Measurements from ENCODE around the gene TANC1.

TANC1 gene

DNA sequence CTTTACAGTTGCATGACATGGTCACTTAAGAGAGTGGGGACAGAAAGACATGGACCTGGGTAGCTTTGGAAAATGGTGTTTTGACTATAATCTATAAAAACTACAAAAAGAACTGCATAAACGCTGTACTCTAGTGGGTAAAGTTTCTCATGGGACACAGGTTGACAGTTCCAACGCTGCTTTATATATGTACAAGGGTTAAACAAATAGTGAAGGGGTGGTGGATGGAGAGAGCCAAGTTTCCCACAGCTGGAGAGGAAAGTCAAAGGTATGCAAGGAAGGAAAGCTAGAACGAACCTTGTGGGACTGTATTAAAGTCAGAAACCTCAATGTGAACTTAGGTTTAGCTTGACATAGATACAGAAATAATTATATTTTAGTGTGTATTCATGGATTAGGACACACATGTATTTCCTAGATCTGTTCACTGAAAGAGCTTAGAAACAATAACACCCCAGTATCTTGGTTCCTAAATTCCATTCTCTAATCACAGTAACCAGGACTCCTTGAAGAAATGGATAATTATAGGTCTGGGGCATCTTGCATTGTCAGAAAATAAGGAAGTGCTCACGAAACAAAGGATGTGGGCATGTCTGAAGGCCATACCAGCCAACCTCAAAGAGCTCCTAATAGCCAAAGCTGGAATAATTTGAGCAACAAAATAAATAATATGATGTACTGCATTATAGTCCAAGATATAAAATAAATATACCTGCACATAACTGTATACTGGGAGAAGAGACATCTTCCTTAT, 28.8 kb downstream of the TANC1 start:
- TF ChIP-seq, protein P1, sequence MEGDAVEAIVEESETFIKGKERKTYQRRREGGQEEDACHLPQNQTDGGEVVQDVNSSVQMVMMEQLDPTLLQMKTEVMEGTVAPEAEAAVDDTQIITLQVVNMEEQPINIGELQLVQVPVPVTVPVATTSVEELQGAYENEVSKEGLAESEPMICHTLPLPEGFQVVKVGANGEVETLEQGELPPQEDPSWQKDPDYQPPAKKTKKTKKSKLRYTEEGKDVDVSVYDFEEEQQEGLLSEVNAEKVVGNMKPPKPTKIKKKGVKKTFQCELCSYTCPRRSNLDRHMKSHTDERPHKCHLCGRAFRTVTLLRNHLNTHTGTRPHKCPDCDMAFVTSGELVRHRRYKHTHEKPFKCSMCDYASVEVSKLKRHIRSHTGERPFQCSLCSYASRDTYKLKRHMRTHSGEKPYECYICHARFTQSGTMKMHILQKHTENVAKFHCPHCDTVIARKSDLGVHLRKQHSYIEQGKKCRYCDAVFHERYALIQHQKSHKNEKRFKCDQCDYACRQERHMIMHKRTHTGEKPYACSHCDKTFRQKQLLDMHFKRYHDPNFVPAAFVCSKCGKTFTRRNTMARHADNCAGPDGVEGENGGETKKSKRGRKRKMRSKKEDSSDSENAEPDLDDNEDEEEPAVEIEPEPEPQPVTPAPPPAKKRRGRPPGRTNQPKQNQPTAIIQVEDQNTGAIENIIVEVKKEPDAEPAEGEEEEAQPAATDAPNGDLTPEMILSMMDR (IDR thresholded peaks at IDR 0.05; ENCODE audit: extremely low read depth, insufficient read depth, missing control alignments) = no peak
- in situ Hi-C loops (cut with MboI; ENCODE audit: low pct_unique_long_range_greater_than_20kb, low sequenced_read_pairs, unreplicated experiment) = no loop called here
- DNase-seq (ENCODE audit: low spot score) = no peak

DNA sequence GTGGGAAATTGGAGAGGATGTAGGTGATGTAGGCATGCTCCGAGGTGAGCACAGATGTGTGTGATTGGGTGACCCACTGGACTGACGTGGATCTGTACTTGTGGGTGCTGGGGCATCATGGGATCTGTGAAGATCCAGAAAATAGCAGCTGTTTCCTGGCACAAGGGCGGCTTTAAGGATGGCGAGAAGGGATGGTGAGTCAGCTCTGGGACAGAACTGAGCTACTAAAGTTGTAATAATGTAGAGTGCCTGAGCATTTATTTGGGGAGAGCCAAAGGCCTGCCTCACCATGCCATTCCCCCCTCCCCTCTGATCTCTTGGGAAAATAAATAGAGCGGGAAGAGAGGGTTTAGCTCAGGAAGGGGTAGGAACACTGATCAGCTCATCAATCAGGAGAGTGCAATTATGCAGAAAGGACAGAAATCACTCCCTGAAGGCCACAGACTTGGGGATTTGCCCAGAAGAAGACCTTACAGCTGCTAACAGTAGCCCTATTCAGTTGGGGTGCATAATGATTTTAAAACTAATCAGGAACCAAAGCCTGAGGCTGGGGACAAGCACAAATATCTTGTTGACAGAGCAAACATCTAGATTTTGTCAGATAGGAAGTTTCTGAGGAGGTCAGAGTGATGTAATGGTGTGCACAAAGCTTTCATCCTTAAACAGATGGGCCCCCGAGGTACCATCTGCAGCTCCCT, 30.3 kb downstream of the TANC1 start:
- in situ Hi-C loops (cut with MboI; ENCODE audit: low pct_unique_long_range_greater_than_20kb, low sequenced_read_pairs, unreplicated experiment) = no loop called here
- TF ChIP-seq, protein P1 (IDR thresholded peaks at IDR 0.05; ENCODE audit: extremely low read depth, insufficient read depth, missing control alignments) = no peak
- DNase-seq (ENCODE audit: low spot score) = no peak

DNA sequence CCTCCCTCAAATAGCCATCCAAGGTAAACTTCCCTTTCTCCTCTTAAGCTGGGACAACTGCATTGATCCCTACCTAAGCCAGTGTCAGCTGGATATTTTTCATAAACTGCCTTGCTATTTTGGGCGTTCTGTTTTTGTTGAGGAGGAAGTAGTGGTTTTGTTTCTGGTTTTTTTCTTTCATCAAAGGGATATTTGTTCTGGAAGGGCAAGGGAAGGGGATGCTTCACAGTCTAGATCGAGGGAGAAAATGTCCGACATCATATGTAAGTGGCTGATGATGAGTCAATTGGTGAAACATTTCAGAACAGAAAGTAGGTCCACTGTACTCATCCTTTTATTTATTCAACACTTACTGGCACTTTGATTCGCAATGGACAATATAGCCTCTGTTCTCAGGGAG, 31.0 kb downstream of the TANC1 start:
- no peak for DNase-seq (ENCODE audit: low spot score)
- TF ChIP-seq, protein P1 (IDR thresholded peaks at IDR 0.05; ENCODE audit: extremely low read depth, insufficient read depth, missing control alignments) = no peak
- in situ Hi-C loops (cut with MboI; ENCODE audit: low pct_unique_long_range_greater_than_20kb, low sequenced_read_pairs, unreplicated experiment) = no loop called here

DNA sequence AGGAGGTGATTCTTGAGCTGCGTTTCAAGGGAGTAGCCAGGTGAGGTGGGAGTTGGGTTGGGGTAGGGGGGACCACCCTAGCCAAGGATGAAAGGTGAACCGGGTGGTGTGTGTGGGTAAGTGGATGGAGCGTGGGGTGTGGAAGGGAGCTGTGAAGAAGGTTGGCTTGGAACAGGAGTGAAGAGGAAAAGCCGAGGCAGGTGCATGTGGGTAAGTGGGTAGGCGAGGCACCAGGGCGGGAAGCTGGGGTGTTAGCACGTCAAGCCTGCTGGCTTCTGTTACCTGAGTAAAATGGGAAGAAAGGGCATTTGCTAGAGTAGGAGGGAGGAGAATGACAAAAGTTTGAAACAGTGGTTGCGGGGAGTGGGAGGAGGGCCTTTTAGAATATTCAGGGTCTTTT, 31.6 kb downstream of the TANC1 start:
- in situ Hi-C loops (cut with MboI; ENCODE audit: low pct_unique_long_range_greater_than_20kb, low sequenced_read_pairs, unreplicated experiment) = no loop called here
- TF ChIP-seq, protein P1 (IDR thresholded peaks at IDR 0.05; ENCODE audit: extremely low read depth, insufficient read depth, missing control alignments) = no peak
- DNase-seq (ENCODE audit: low spot score) = no peak

DNA sequence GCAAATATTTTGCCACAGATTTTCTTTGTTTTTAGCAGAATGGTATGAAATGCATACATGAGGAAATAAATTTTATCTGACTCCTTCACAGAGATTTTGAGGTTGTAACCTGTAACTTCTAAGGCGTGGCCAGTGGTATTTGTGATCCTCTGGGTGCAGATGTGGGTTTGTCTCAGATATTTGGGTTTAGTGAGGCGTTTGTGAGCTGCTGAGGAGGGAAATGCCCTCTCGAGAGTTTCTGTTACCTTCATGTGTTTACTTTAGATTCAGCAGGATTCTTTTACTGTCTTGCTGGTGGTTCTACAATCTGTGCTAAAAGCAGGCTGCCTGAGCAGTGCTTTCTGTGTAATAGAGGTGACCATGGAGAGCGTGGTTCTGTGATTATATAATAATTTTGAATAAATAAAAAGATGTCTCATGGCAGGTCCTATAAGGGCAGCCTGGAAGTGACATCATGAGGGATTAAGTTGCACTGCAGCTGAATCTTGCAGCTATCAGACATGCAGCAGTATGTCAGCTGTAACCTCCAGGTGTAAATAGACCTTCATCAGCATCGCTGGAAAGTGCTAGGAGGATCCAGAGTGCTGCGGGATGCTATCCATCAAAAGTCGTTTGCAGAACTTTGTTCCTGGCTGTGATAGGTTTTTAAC, 34.1 kb downstream of the TANC1 start:
- in situ Hi-C loops (cut with MboI; ENCODE audit: low pct_unique_long_range_greater_than_20kb, low sequenced_read_pairs, unreplicated experiment) = no loop called here
- TF ChIP-seq, protein P1 (IDR thresholded peaks at IDR 0.05; ENCODE audit: extremely low read depth, insufficient read depth, missing control alignments) = no peak
- DNase-seq (ENCODE audit: low spot score) = no peak

DNA sequence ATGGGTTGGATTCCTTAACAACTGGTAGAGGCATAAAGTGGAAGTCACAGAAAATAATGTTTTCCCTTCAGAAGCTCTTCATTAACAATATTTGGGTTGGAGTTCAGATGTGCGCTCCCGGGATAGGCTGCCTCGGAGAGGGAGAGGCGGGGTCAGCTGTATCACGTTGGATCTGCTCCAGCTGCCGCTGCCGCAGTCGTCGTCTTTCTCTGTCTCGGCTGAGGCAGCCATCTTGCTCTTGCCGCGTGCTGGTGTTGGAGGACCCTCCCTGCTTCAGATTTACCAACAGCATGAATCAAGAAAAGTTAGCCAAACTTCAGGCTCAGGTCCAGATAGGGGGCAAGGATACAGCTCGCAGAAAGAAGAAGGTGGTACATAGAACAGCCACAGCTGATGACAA, 35.1 kb downstream of the TANC1 start:
- DNase-seq (ENCODE audit: low spot score) = no peak
- in situ Hi-C loops (cut with MboI; ENCODE audit: low pct_unique_long_range_greater_than_20kb, low sequenced_read_pairs, unreplicated experiment) = no loop called here
- TF ChIP-seq, protein P1 (IDR thresholded peaks at IDR 0.05; ENCODE audit: extremely low read depth, insufficient read depth, missing control alignments) = no peak
